Measurements from ENCODE around the gene ITPRIPL2.

DNA sequence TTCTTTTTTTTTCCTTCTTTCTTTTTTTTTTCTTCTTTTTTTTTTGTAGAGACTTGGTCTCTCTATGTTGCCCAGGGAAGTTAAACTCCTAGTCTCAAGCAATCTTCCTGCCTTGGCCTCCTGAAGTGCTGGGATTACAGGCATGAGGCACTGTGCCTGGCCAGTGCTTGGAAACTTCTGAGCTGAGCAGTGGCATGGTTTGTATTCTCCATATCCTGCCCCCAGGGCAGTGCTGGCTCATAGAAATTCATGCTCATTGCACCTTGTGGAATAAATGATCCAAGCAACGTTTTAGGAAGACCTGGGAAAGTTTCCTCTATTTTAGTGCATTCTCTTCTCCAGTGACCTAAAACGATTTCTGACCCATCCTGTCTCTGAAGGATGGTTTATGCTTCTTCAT is 37.5 kb downstream of the ITPRIPL2 start:
- TF ChIP-seq POLR2AphosphoS5 (IDR thresholded peaks at IDR 0.05; ENCODE audit: low read depth, low read length) (no peak), POLR2A (IDR thresholded peaks at IDR 0.05; ENCODE audit: low read depth, low read length) (no peak), TAF1 (IDR thresholded peaks at IDR 0.05; ENCODE audit: low read depth, low read length) (no peak), POU2F2 (IDR thresholded peaks at IDR 0.05; ENCODE audit: low read depth, low read length) (no peak)

All from GM12891 (cell line).